AG09319 (cell line): ENCODE results near the gene TBL1X.

Experiments
- DNase-seq: peaks from one replicate; pipeline ENCODE4 v3.0.0-alpha.2; 2010; ENCODE audit warnings: low read depth; ENCODE audit errors: extremely low read depth
- TF ChIP-seq, protein P1 (sequence below): IDR thresholded peaks from 2 replicates; pipeline ENCODE4 v1.5.1; 2011; ENCODE audit warnings: low read depth, mild to moderate bottlenecking, inconsistent platforms, low read length, moderate library complexity

TBL1X gene

DNA sequence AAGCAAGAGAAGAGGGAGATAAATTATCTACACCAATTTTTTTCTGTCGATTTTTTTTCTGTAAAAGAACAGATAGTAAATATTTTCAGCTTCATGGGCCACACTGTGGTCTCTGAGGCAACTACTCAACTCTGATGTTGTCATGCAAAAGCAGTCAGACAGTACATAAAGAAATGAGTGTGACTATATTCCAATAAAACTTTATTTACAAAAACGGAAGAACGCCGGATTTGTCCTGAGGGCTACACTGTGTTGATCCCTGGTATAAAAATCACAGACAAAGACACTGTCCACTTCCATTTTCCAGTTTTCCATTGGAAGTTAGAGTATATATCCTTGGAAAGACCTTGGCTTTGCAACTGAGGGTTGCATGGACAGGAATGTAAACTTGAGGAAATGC is 282.8 kb downstream of the TBL1X start:
- DNase-seq = no peak
- TF ChIP-seq, protein P1, sequence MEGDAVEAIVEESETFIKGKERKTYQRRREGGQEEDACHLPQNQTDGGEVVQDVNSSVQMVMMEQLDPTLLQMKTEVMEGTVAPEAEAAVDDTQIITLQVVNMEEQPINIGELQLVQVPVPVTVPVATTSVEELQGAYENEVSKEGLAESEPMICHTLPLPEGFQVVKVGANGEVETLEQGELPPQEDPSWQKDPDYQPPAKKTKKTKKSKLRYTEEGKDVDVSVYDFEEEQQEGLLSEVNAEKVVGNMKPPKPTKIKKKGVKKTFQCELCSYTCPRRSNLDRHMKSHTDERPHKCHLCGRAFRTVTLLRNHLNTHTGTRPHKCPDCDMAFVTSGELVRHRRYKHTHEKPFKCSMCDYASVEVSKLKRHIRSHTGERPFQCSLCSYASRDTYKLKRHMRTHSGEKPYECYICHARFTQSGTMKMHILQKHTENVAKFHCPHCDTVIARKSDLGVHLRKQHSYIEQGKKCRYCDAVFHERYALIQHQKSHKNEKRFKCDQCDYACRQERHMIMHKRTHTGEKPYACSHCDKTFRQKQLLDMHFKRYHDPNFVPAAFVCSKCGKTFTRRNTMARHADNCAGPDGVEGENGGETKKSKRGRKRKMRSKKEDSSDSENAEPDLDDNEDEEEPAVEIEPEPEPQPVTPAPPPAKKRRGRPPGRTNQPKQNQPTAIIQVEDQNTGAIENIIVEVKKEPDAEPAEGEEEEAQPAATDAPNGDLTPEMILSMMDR = no peak

DNA sequence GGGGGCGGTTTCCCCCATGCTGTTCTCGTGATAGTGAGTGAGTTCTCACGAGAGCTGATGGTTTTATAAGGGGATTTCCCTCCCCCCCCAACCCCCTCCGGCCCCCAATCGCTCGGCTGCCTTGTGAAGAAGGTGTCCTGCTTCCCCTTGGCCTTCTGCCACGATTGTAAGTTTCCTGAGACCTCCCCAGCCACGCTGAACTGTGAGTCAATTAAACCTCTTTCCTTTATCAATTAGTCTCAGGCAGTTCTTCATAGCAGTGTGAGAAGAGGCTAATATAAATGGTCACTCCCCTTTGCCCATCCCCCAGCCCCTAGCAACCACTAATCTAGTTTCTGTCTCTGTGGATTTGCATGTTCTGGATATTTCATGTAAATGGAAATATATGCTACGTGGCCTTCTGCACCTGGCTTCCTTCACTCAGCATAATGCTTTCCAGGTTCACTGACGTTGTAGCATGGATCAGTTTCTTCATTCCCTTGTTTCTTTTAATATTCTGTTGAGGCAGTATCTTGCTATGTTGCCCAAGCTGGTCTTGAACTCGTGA is 284.4 kb downstream of the TBL1X start:
- TF ChIP-seq, protein P1 = no peak
- DNase-seq = no peak

DNA sequence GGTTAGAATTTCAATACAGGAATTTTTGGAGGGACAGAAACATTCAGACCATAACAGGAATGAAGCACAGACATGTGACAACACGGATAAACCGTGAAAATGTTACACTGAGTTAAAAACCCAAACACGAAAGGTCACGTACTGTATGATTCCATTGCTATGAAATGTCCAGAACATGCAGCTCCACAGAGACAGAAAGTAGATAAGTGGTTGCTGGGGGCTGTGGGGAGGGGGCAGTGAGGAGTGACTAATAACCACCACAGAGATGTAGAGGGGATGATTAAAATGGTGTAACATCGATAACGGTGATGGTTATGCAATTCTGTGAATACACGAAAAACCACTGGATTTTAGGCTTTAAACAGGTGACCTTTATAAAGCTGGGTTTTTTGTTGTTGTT is 292.5 kb downstream of the TBL1X start:
- no peak for DNase-seq
- TF ChIP-seq, protein P1 = no peak

DNA sequence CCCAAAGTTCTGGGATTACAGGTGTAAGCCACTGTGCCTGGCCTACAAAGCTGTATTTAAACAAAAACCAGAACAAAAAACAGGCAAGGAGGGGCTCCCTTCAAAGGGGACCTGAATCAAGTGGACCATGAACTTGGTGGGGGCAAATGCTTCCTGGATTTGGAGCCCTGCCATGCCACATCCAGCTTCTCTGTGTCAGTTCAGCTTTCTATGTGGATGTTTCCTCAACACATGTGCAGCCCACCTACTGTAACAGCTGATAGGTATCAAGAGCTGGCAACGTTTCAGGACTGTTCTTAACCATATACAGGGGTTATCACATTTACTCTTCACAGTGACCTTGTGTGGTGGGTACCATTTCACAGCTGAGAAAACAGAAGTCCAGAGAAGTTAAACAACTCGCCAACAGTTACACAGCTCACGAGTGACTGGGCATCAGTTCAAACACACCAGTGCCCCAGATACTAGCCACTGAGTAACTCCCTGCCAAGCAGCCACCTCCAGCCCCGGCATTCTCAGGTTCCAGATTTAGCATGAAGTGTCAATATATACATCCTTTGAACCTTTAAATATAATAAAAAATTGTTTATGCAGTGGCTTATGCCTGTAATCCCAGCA is 293.3 kb downstream of the TBL1X start:
- no peak for DNase-seq
- TF ChIP-seq, protein P1 = no peak

DNA sequence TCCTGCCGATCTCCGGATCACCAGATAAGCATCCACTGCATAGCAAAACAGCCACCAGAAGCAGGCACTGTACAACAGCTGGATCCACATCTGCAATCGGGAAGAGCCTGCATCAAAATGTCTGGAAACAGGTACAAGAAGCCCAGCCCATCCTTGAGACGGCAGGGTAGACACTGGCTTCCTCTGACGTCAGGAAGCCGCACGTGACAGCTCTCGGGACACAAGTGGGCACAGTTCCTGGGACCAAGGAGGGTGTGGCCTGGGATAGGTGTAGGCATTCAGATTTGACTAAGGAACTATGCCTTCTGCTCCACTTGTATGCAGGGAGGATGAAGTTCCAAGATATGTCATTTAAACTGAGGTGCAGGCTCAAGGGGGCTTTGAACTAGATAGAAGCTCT is 294.5 kb downstream of the TBL1X start:
- no peak for DNase-seq
- TF ChIP-seq, protein P1 = no peak

DNA sequence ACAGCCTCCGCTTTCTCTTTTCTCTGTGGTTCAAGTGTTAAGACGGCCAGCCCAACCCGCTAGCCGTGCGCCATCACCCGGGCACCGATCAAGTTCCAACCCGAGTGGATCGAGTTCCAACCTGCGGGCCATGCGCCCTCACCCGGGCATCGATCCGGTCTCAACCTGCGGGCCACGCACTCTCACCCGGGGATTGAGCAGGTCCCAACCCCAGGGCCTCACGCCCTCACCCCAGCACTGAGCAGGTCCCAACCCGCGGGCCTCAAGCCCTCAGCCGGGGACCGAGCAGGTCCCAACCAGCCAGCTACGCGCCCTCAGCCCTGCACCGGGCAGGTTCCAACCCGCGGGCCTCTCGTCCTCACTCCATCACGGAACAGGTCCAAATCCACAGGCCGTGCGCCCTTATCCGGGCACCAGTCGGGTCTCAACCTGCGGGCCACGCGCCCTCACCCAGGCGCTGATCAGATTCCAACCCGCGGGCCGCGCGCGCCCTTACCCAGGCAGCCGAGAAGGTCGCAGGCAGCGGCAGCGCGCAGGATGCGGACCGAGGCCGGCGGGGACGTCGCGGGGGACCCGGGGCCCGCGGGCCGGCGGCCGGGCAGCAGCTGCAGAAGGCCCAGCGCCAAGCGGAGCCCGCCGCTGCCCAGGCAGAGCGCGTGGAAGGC is 300.3 kb downstream of the TBL1X start:
- TF ChIP-seq, protein P1 = no peak

DNA sequence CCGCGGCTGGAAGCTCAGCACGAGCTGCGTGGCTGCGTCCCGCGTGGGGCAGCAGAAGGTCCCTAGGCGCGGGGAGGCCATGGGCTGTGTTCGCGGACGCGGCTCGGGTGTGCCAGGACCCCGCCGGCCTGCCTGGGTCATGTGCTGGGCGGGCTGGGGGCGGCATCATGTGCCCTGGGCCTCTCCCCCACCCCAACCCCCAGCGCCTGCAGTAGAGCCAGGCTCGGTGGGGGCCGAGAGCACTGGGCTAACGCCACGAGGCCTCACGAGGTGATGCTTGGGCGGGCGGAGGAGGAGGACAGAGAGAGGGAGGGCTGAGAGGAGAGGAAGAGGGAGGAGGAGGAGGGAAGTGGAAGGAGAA is 300.9 kb downstream of the TBL1X start, which contains the start of gene GPR143:
TSS of gene GPR143 (minus strand) at position 111 of the 361 bp plus-strand sequence. CDS start at position 81, 30 bp downstream.
- TF ChIP-seq, protein P1 = no peak
- no peak for DNase-seq

More for the DNA sequence above, 300.3 kb downstream of the TBL1X start:
- no peak for DNase-seq
